Neural cell (in vitro differentiated cells): ENCODE measurements around the gene PYGB. TPM values are rescaled to one million over a fixed set of nuclear protein-coding genes. Genes with fewer than 3 reads are reported as not detected.

Source experiments
- H2AFZ ChIP-seq: fragments of 200-600, 300-800 bp; sonication (generic), shearing (Covaris generic); 2 replicates; pipeline ENCODE4 v1.6.0; 2014; ENCODE audit warnings: low read depth, mild to moderate bottlenecking, antibody characterized with exemption, low read length, moderate library complexity
- H3F3A ChIP-seq: fragments of 200-600 bp; shearing (Covaris generic); 2 replicates; pipeline ENCODE4 v1.6.1; 2016; ENCODE audit warnings: mild to moderate bottlenecking, moderate library complexity, mixed read lengths, antibody characterized with exemption, low read length; ENCODE audit not compliant: insufficient read depth, poor library complexity, severe bottlenecking
- H3K27ac ChIP-seq: fragments of 200-600, 300-800 bp; sonication (generic), shearing (Covaris generic); 2 replicates; pipeline ENCODE4 v1.5.1; 2014; ENCODE audit warnings: mild to moderate bottlenecking, low read length, moderate library complexity
- H3K27me3 ChIP-seq: fragments of 300-800, 200-600 bp; sonication (generic), shearing (Covaris generic); 2 replicates; pipeline ENCODE4 v1.6.0; 2014; ENCODE audit warnings: mild to moderate bottlenecking, low read depth, low read length, moderate library complexity; ENCODE audit not compliant: insufficient read depth
- H3K36me3 ChIP-seq: fragments of 300-800, 200-600 bp; sonication (generic), shearing (Covaris generic); 2 replicates; pipeline ENCODE4 v1.5.1; 2014; ENCODE audit warnings: mild to moderate bottlenecking, antibody characterized with exemption, low read length, moderate library complexity; ENCODE audit not compliant: insufficient read depth
- H3K4me2 ChIP-seq: fragments of 300-800, 200-600 bp; sonication (generic), shearing (Covaris generic); 2 replicates; pipeline ENCODE4 v1.6.0; 2014; ENCODE audit warnings: mild to moderate bottlenecking, low read length
- H3K4me3 ChIP-seq: fragments of 300-800, 200-600 bp; sonication (generic), shearing (Covaris generic); 2 replicates; pipeline ENCODE4 v1.5.1; 2014; ENCODE audit warnings: mild to moderate bottlenecking, low read length, moderate library complexity
- H3K79me2 ChIP-seq: fragments of 200-600 bp; shearing (Covaris generic); replicated peaks from 2 replicates; pipeline ENCODE4 v1.6.0; 2014; ENCODE audit warnings: mild to moderate bottlenecking, low read length, moderate library complexity; ENCODE audit not compliant: insufficient read depth
- H3K9ac ChIP-seq: fragments of 300-800, 200-600 bp; sonication (generic), shearing (Covaris generic); 2 replicates; pipeline ENCODE4 v1.6.1; 2016; ENCODE audit warnings: mild to moderate bottlenecking, low read length, mixed read lengths
- H3K9me2 ChIP-seq: fragments of 200-600 bp; shearing (Covaris generic); 2 replicates; pipeline ENCODE4 v1.6.1; 2016; ENCODE audit warnings: mild to moderate bottlenecking, low read length, mixed read lengths; ENCODE audit not compliant: insufficient read depth
- H3K9me3 ChIP-seq: fragments of 200-600, 300-800 bp; sonication (generic), shearing (Covaris generic); 2 replicates; pipeline ENCODE4 v1.6.1; 2016; ENCODE audit warnings: mild to moderate bottlenecking, mixed run types, low read length, moderate library complexity, mixed read lengths
- H4K20me1 ChIP-seq: fragments of 200-600 bp; shearing (Covaris generic); 2 replicates; pipeline ENCODE4 v1.6.1; 2016; ENCODE audit warnings: mild to moderate bottlenecking, mixed run types; ENCODE audit not compliant: insufficient read depth
- EP300 ChIP-seq: fragments of 450-650 bp; conservative IDR thresholded peaks from 2 replicates; pipeline ENCODE4 v1.6.1; 2014; ENCODE audit warnings: antibody characterized with exemption, mild to moderate bottlenecking, moderate library complexity; ENCODE audit not compliant: poor library complexity, severe bottlenecking
- EZH2 ChIP-seq: fragments of 200-600, 300-800 bp; shearing (Covaris generic), sonication (generic); IDR thresholded peaks from 2 replicates; pipeline ENCODE4 v1.6.1; 2014; ENCODE audit warnings: antibody characterized with exemption, low read length, borderline replicate concordance, mild to moderate bottlenecking; ENCODE audit not compliant: insufficient read depth, poor library complexity, severe bottlenecking
- MXI1 ChIP-seq: fragments of 450-650 bp; conservative IDR thresholded peaks from 2 replicates; pipeline ENCODE4 v1.6.1; 2014; ENCODE audit warnings: antibody characterized with exemption, mild to moderate bottlenecking; ENCODE audit not compliant: poor library complexity, severe bottlenecking
- POLR2AphosphoS5 ChIP-seq: IDR thresholded peaks from 2 replicates; pipeline ENCODE4 v1.6.1; 2012
- RAD21 ChIP-seq: fragments of 450-650 bp; conservative IDR thresholded peaks from 2 replicates; pipeline ENCODE4 v1.6.1; 2014; ENCODE audit warnings: antibody characterized with exemption, mild to moderate bottlenecking, moderate library complexity
- SMC3 ChIP-seq: fragments of 450-650 bp; conservative IDR thresholded peaks from 2 replicates; pipeline ENCODE4 v1.6.1; 2014; ENCODE audit warnings: antibody characterized with exemption, mild to moderate bottlenecking, moderate library complexity; ENCODE audit not compliant: poor library complexity
- TAF1 ChIP-seq: IDR thresholded peaks from 2 replicates; pipeline ENCODE4 v1.6.1; 2012; ENCODE audit warnings: low read depth
- polyA plus RNA-seq: library from polyadenylated mRNA; depleted of rRNA; stranded (reverse); fragments of >200 nt; gene quantifications from 2 replicates; pipeline ENCODE4 v1.2.3, GENCODE V29; 2014
- TF ChIP-seq, protein P1 (sequence below): fragments of 450-650 bp; IDR thresholded peaks from 2 replicates; pipeline ENCODE4 v1.5.1; 2014; ENCODE audit warnings: antibody characterized with exemption, mild to moderate bottlenecking, moderate library complexity; ENCODE audit not compliant: poor library complexity, severe bottlenecking
- TF ChIP-seq, protein P2 (sequence below): IDR thresholded peaks from 2 replicates; pipeline ENCODE4 v1.6.1; 2012; ENCODE audit warnings: borderline replicate concordance

Gene PYGB
- polyA plus RNA-seq, 1 donor from 2014 or later = 70.5 TPM

DNA sequence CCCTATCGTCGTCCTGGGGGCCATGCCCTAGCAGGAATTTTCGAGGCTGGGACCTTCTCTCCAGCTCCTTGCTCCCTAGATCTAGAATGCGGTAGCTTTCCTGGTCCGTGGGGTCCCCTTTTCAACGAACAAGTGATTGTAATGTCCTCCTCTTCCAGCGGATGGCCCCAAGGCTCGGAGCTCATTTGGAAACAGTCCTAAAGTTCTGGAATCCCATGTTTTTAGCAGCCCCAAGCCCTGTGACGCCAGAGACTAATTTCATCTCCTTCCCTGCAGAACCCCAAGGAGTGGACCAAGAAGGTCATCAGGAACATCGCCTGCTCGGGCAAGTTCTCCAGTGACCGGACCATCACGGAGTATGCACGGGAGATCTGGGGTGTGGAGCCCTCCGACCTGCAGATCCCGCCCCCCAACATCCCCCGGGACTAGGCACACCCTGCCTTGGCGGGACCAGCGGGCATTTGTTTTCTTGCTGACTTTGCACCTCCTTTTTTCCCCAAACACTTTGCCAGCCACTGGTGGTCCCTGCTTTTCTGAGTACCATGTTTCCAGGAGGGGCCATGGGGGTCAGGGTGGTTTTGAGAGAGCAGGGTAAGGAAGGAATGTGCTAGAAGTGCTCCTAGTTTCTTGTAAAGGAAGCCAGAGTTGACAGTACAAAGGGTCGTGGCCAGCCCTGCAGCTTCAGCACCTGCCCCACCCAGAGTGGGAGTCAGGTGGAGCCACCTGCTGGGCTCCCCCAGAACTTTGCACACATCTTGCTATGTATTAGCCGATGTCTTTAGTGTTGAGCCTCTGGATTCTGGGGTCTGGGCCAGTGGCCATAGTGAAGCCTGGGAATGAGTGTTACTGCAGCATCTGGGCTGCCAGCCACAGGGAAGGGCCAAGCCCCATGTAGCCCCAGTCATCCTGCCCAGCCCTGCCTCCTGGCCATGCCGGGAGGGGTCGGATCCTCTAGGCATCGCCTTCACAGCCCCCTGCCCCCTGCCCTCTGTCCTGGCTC is 48.5 kb downstream of the PYGB start:
- H3K27ac ChIP-seq = no peak overlapping the region

DNA sequence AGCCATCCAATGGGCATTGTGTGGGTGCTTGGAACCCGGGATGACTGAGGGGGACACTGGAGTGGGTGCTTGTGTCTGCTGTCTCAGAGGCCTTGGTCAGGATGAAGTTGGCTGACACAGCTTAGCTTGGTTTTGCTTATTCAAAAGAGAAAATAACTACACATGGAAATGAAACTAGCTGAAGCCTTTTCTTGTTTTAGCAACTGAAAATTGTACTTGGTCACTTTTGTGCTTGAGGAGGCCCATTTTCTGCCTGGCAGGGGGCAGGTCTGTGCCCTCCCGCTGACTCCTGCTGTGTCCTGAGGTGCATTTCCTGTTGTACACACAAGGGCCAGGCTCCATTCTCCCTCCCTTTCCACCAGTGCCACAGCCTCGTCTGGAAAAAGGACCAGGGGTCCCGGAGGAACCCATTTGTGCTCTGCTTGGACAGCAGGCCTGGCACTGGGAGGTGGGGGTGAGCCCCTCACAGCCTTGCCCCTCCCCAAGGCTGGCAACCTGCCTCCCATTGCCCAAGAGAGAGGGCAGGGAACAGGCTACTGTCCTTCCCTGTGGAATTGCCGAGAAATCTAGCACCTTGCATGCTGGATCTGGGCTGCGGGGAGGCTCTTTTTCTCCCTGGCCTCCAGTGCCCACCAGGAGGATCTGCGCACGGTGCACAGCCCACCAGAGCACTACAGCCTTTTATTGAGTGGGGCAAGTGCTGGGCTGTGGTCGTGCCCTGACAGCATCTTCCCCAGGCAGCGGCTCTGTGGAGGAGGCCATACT is 49.4 kb downstream of the PYGB start:
- Histone ChIP-seq H3K79me2 (no peaks in the 10 kb centered on the region), H3K36me3 (no peaks in the 10 kb centered on the region), H3F3A (no peaks in the 10 kb centered on the region), H4K20me1 (no peaks in the 10 kb centered on the region), H3K4me2 (no peak overlapping the region), H3K27me3 (no peaks in the 10 kb centered on the region), H3K27ac (no peak overlapping the region), H2AFZ (no peak overlapping the region), H3K9ac (no peak overlapping the region), H3K9me3 (no peaks in the 10 kb centered on the region), H3K4me3 (no peak overlapping the region), H3K9me2 (no peaks in the 10 kb centered on the region)
- no peak for TF ChIP-seq SMC3
- TF ChIP-seq POLR2AphosphoS5 = no peak
- no peak for TF ChIP-seq EP300
- TF ChIP-seq TAF1 = no peak
- no peak for TF ChIP-seq RAD21
- TF ChIP-seq, protein P1, sequence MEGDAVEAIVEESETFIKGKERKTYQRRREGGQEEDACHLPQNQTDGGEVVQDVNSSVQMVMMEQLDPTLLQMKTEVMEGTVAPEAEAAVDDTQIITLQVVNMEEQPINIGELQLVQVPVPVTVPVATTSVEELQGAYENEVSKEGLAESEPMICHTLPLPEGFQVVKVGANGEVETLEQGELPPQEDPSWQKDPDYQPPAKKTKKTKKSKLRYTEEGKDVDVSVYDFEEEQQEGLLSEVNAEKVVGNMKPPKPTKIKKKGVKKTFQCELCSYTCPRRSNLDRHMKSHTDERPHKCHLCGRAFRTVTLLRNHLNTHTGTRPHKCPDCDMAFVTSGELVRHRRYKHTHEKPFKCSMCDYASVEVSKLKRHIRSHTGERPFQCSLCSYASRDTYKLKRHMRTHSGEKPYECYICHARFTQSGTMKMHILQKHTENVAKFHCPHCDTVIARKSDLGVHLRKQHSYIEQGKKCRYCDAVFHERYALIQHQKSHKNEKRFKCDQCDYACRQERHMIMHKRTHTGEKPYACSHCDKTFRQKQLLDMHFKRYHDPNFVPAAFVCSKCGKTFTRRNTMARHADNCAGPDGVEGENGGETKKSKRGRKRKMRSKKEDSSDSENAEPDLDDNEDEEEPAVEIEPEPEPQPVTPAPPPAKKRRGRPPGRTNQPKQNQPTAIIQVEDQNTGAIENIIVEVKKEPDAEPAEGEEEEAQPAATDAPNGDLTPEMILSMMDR = no peak
- TF ChIP-seq MXI1 = no peak
- TF ChIP-seq, protein P2, sequence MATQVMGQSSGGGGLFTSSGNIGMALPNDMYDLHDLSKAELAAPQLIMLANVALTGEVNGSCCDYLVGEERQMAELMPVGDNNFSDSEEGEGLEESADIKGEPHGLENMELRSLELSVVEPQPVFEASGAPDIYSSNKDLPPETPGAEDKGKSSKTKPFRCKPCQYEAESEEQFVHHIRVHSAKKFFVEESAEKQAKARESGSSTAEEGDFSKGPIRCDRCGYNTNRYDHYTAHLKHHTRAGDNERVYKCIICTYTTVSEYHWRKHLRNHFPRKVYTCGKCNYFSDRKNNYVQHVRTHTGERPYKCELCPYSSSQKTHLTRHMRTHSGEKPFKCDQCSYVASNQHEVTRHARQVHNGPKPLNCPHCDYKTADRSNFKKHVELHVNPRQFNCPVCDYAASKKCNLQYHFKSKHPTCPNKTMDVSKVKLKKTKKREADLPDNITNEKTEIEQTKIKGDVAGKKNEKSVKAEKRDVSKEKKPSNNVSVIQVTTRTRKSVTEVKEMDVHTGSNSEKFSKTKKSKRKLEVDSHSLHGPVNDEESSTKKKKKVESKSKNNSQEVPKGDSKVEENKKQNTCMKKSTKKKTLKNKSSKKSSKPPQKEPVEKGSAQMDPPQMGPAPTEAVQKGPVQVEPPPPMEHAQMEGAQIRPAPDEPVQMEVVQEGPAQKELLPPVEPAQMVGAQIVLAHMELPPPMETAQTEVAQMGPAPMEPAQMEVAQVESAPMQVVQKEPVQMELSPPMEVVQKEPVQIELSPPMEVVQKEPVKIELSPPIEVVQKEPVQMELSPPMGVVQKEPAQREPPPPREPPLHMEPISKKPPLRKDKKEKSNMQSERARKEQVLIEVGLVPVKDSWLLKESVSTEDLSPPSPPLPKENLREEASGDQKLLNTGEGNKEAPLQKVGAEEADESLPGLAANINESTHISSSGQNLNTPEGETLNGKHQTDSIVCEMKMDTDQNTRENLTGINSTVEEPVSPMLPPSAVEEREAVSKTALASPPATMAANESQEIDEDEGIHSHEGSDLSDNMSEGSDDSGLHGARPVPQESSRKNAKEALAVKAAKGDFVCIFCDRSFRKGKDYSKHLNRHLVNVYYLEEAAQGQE = no peak
- TF ChIP-seq EZH2 = no peak

More for the DNA sequence above, 48.5 kb downstream of the PYGB start:
- no peak overlapping the region for H3K4me3 ChIP-seq
- no peak overlapping the region for H3K4me2 ChIP-seq
- no peak overlapping the region for H2AFZ ChIP-seq
- no peaks in the 10 kb centered on the region for H3K36me3 ChIP-seq
- TF ChIP-seq POLR2AphosphoS5 (no peak), MXI1 (no peak), SMC3 (no peak), EZH2 (no peak)
- TF ChIP-seq, protein P2 = no peak
- H3K9me3 ChIP-seq = no peaks in the 10 kb centered on the region
- H3K27me3 ChIP-seq = no peaks in the 10 kb centered on the region
- H3K79me2 ChIP-seq = no peaks in the 10 kb centered on the region
- H3F3A ChIP-seq = no peaks in the 10 kb centered on the region
- H3K9me2 ChIP-seq = no peaks in the 10 kb centered on the region
- H3K9ac ChIP-seq = no peak overlapping the region
- H4K20me1 ChIP-seq = no peaks in the 10 kb centered on the region
